H9 (cell line): Measurements from ENCODE around the gene OR5H15. TPM values are rescaled to one million over a fixed set of nuclear protein-coding genes. Genes with fewer than 3 reads are reported as not detected.
"Not testable (repeated sequence)": the region's sequence is repeated elsewhere in the genome, so short reads cannot be mapped to it uniquely, and the experiment has no call there.

Experiments
- DNase-seq: peaks from one replicate; pipeline ENCODE4 v3.0.0-alpha.2; 2017
- H2AFZ ChIP-seq: one replicate; pipeline ENCODE4 v1.6.1; 2013; ENCODE audit warnings: mild to moderate bottlenecking, low read length, control low read depth, moderate library complexity
- H2AK5ac ChIP-seq: 2 replicates; pipeline ENCODE4 v1.6.1; 2013; ENCODE audit warnings: low read length, control low read depth, mixed read lengths; ENCODE audit not compliant: insufficient read length
- H2BK120ac ChIP-seq: one replicate; pipeline ENCODE4 v1.6.1; 2013; ENCODE audit warnings: low read depth, mild to moderate bottlenecking, low read length, control low read depth, inconsistent platforms; ENCODE audit not compliant: poor library complexity, severe bottlenecking
- H2BK12ac ChIP-seq: 2 replicates; pipeline ENCODE4 v1.6.1; 2013; ENCODE audit warnings: low read length, control low read depth, mixed read lengths, low read depth; ENCODE audit not compliant: insufficient read length
- H2BK15ac ChIP-seq: 2 replicates; pipeline ENCODE4 v1.6.1; 2013; ENCODE audit warnings: low read depth, low read length, control low read depth
- H2BK20ac ChIP-seq: one replicate; pipeline ENCODE4 v1.6.1; 2013; ENCODE audit warnings: low read depth, mild to moderate bottlenecking, low read length, control low read depth, inconsistent platforms; ENCODE audit not compliant: poor library complexity, severe bottlenecking
- H2BK5ac ChIP-seq: 2 replicates; pipeline ENCODE4 v1.6.1; 2013; ENCODE audit warnings: low read length, control low read depth, mixed read lengths; ENCODE audit not compliant: insufficient read length
- H3K14ac ChIP-seq: 2 replicates; pipeline ENCODE4 v1.6.1; 2013; ENCODE audit warnings: low read length, control low read depth; ENCODE audit not compliant: insufficient read depth
- H3K18ac ChIP-seq: 2 replicates; pipeline ENCODE4 v1.6.1; 2013; ENCODE audit warnings: low read depth, mild to moderate bottlenecking, mixed read lengths, low read length, control low read depth; ENCODE audit not compliant: insufficient read length
- H3K23ac ChIP-seq: 2 replicates; pipeline ENCODE4 v1.6.1; 2013; ENCODE audit warnings: low read length, control low read depth, mixed read lengths, low read depth; ENCODE audit not compliant: insufficient read length
- H3K23me2 ChIP-seq: 2 replicates; pipeline ENCODE4 v1.6.1; 2013; ENCODE audit warnings: low read depth, mild to moderate bottlenecking, mixed read lengths, low read length, control low read depth; ENCODE audit not compliant: insufficient read length, poor library complexity, severe bottlenecking
- H3K27ac ChIP-seq: 2 replicates; pipeline ENCODE4 v1.5.1; 2013; ENCODE audit warnings: low read length, control low read depth, mixed read lengths, low read depth; ENCODE audit not compliant: insufficient read length
- H3K27me3 ChIP-seq: 2 replicates; pipeline ENCODE4 v1.6.1; 2013; ENCODE audit warnings: low read length, control low read depth, inconsistent platforms; ENCODE audit not compliant: insufficient read depth
- H3K4ac ChIP-seq: 2 replicates; pipeline ENCODE4 v1.6.1; 2013; ENCODE audit warnings: low read depth, mild to moderate bottlenecking, control low read depth, inconsistent platforms, low read length, moderate library complexity
- H3K4me1 ChIP-seq: 2 replicates; pipeline ENCODE4 v1.6.1; 2013; ENCODE audit warnings: low read length, control low read depth, inconsistent platforms; ENCODE audit not compliant: insufficient read depth
- H3K4me2 ChIP-seq: 2 replicates; pipeline ENCODE4 v1.6.1; 2013; ENCODE audit warnings: low read length, control low read depth, mixed read lengths; ENCODE audit not compliant: insufficient read length, insufficient read depth
- H3K56ac ChIP-seq: 2 replicates; pipeline ENCODE4 v1.6.1; 2013; ENCODE audit warnings: low read depth, mild to moderate bottlenecking, mixed read lengths, low read length, control low read depth; ENCODE audit not compliant: insufficient read length
- H3K79me1 ChIP-seq: 2 replicates; pipeline ENCODE4 v1.6.1; 2013; ENCODE audit warnings: low read depth, mild to moderate bottlenecking, moderate library complexity, low read length, control low read depth, inconsistent platforms; ENCODE audit not compliant: insufficient read depth, poor library complexity, severe bottlenecking
- H3K79me2 ChIP-seq: 2 replicates; pipeline ENCODE4 v1.6.1; 2013; ENCODE audit warnings: low read length, control low read depth, inconsistent platforms; ENCODE audit not compliant: insufficient read depth
- H3K9ac ChIP-seq: 2 replicates; pipeline ENCODE4 v1.6.1; 2013; ENCODE audit warnings: low read length, control low read depth, mixed read lengths; ENCODE audit not compliant: insufficient read length; ENCODE audit errors: extremely low read depth
- H3K9me3 ChIP-seq: one replicate; pipeline ENCODE4 v1.6.1; 2013; ENCODE audit warnings: low read depth, low read length, inconsistent platforms; ENCODE audit not compliant: control insufficient read depth
- H3T11ph ChIP-seq: one replicate; pipeline ENCODE4 v1.6.1; 2013; ENCODE audit warnings: mild to moderate bottlenecking, low read length, control low read depth, inconsistent platforms
- H4K20me1 ChIP-seq: one replicate; pipeline ENCODE4 v1.6.1; 2013; ENCODE audit not compliant: control insufficient read depth, insufficient read length, insufficient read depth
- H4K5ac ChIP-seq: 2 replicates; pipeline ENCODE4 v1.6.1; 2013; ENCODE audit warnings: low read depth, mild to moderate bottlenecking, mixed read lengths, low read length, control low read depth; ENCODE audit not compliant: insufficient read length
- H4K8ac ChIP-seq: replicated peaks from 2 replicates; pipeline ENCODE4 v1.6.1; 2013; ENCODE audit warnings: low read length, control low read depth, mixed read lengths, low read depth; ENCODE audit not compliant: insufficient read length
- H4K91ac ChIP-seq: 2 replicates; pipeline ENCODE4 v1.6.1; 2013; ENCODE audit warnings: low read depth, mild to moderate bottlenecking, moderate library complexity, mixed read lengths, low read length, control low read depth; ENCODE audit not compliant: insufficient read length
- H3K27ac Mint-ChIP-seq, 3 experiments: 2 replicates in 2 of 3; 3 replicates in 1 of 3; pipeline ENCODE4 v1.8.0; 2020 to 2021; ENCODE audit warnings: mixed read lengths in 3 of 3, mild to moderate bottlenecking in 1 of 3, moderate library complexity in 1 of 3
- H3K27me3 Mint-ChIP-seq: 2 replicates; pipeline ENCODE4 v1.8.0; 2021; ENCODE audit warnings: low read depth, mild to moderate bottlenecking, moderate library complexity, mixed read lengths
- H3K36me3 Mint-ChIP-seq, 3 experiments: 2 replicates in 2 of 3; 3 replicates in 1 of 3; pipeline ENCODE4 v1.8.0; 2020 to 2021; ENCODE audit warnings: low read depth in 3 of 3, mixed read lengths in 3 of 3; ENCODE audit not compliant: insufficient read depth in 1 of 3
- H3K4me1 Mint-ChIP-seq, 2 experiments: 2 replicates each; pipeline ENCODE4 v1.8.0; 2020; ENCODE audit warnings: mixed read lengths in 2 of 2
- H3K4me3 Mint-ChIP-seq, 2 experiments: 2 replicates in 1 of 2; 3 replicates in 1 of 2; pipeline ENCODE4 v1.8.0; 2020 to 2021; ENCODE audit warnings: mild to moderate bottlenecking in 2 of 2, mixed read lengths in 2 of 2, moderate library complexity in 1 of 2
- H3K9me3 Mint-ChIP-seq, 2 experiments: 2 replicates in 1 of 2; 3 replicates in 1 of 2; pipeline ENCODE4 v1.8.0; 2020; ENCODE audit warnings: mild to moderate bottlenecking in 2 of 2, mixed read lengths in 2 of 2, moderate library complexity in 1 of 2
- WGBS: extraction: QIAGEN DNeasy Blood & Tissue Kit; methylation state at CpG from one replicate; pipeline ENCODE4 v1.1.7; 2013; ENCODE audit warnings: missing lambda C conversion rate, low lambda C conversion rate, mixed read lengths; ENCODE audit not compliant: insufficient read length; ENCODE audit errors: extremely low coverage; 5-methylcytosine and 5-hydroxymethylcytosine counted together
- total RNA-seq: library from RNA; stranded (reverse); gene quantifications from 2 replicates; pipeline ENCODE4 v1.2.1, GENCODE V29; 2021

Gene OR5H15
- total RNA-seq, 1 experiment from 2014 or later = not detected

DNA sequence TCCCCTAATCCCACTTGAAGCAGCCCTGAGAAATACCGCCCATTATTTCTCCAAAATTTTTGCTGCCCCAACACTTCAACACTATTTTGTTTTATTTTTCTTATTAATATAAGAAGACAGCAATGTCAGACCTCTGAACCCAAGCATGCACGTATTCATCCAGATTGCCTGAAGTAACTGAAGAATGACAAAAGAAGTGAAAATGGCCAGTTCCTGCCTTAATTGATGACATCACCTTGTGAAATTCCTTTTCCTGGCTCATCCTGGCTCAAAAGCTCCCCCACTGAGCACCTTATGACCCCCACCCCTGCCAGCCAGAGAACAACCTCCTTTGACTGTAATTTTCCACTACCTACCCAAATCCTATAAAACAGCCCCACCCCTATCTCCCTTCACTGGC, 29.8 kb downstream of the OR5H15 start:
- not testable (repeated sequence) for H3K27ac ChIP-seq, H3K4ac ChIP-seq, H4K5ac ChIP-seq, H3K79me1 ChIP-seq, H3K9me3 ChIP-seq, H4K20me1 ChIP-seq, H2AFZ ChIP-seq, H3K23ac ChIP-seq, H2BK15ac ChIP-seq, H2BK120ac ChIP-seq, H3K27me3 Mint-ChIP-seq, H2BK20ac ChIP-seq, H4K8ac ChIP-seq, H3K9ac ChIP-seq, H3K4me1 ChIP-seq, H3K4me3 Mint-ChIP-seq, H3K23me2 ChIP-seq, H3K14ac ChIP-seq, H3K27me3 ChIP-seq, H3K79me2 ChIP-seq, H4K91ac ChIP-seq, H3K4me2 ChIP-seq, H2BK12ac ChIP-seq, H2BK5ac ChIP-seq, H2AK5ac ChIP-seq, H3K18ac ChIP-seq, H3T11ph ChIP-seq, H3K56ac ChIP-seq
- Mint-ChIP-seq H3K27ac (peak overlapping the region in 1 of 3 experiments; percentile 54; a peak in 1 of 7 replicates), H3K9me3 (peaks cover 12 to 18% of the 10 kb centered on the region in 2 experiments; a peak in 4 of 5 replicates), H3K36me3 (peaks cover 14 to 18% (median 15%) of the 10 kb centered on the region in 3 experiments; a peak in 6 of 7 replicates), H3K4me1 (peaks cover under 1 to 11% of the 10 kb centered on the region in 2 experiments)
- WGBS = no CpG with 5 or more reads among the region's 2 CpGs
- peak; percentile 33 for DNase-seq
